Measurements from ENCODE around the gene DLGAP5.

DLGAP5 gene

GRCh38 chr14:55103971-55104954 lies 87.1 kb downstream of the DLGAP5 start:
- TF ChIP-seq NFIC (IDR thresholded peaks at IDR 0.05) = no peak
- TF ChIP-seq CREB1 (IDR thresholded peaks at IDR 0.05; ENCODE audit: low read depth) = no peak
- TF ChIP-seq TEAD4 (IDR thresholded peaks at IDR 0.05) = no peak
- no peak for TF ChIP-seq YY1 (IDR thresholded peaks at IDR 0.05; ENCODE audit: low read depth)
- TF ChIP-seq TAF1 (IDR thresholded peaks at IDR 0.05; ENCODE audit: low read depth) = no peak
- no peak for TF ChIP-seq MAX (IDR thresholded peaks at IDR 0.05)
- no peak for TF ChIP-seq EP300 (IDR thresholded peaks at IDR 0.05; ENCODE audit: borderline replicate concordance)
- TF ChIP-seq EGR1 (IDR thresholded peaks at IDR 0.05) = no peak
- no peak for TF ChIP-seq CEBPB (IDR thresholded peaks at IDR 0.05)
- no peak for TF ChIP-seq USF1 (IDR thresholded peaks at IDR 0.05)
- TF ChIP-seq ZBTB7A (IDR thresholded peaks at IDR 0.05; ENCODE audit: low read depth) = no peak
- TF ChIP-seq TCF12 (IDR thresholded peaks at IDR 0.05; ENCODE audit: low read depth) = no peak
- no peak for TF ChIP-seq FOXM1 (IDR thresholded peaks at IDR 0.05; ENCODE audit: borderline replicate concordance, low read depth)
- TF ChIP-seq RAD21 (IDR thresholded peaks at IDR 0.05; ENCODE audit: low read depth) = no peak
- no peak for TF ChIP-seq REST (IDR thresholded peaks at IDR 0.05; ENCODE audit: low read depth)

GRCh38 chr14:55103005-55103640 lies 88.3 kb downstream of the DLGAP5 start:
- peak; percentile 85 for TF ChIP-seq MAX (IDR thresholded peaks at IDR 0.05)
- TF ChIP-seq USF1 (IDR thresholded peaks at IDR 0.05) = no peak
- TF ChIP-seq EGR1 (IDR thresholded peaks at IDR 0.05) = no peak; the same call in 1 of the 2 replicates
- peak; percentile 98 for TF ChIP-seq TEAD4 (IDR thresholded peaks at IDR 0.05)
- TF ChIP-seq YY1 (IDR thresholded peaks at IDR 0.05; ENCODE audit: low read depth) = peak; percentile 79
- peak; percentile 96 for TF ChIP-seq TCF12 (IDR thresholded peaks at IDR 0.05; ENCODE audit: low read depth)
- TF ChIP-seq REST (IDR thresholded peaks at IDR 0.05; ENCODE audit: low read depth) = no peak
- TF ChIP-seq CREB1 (IDR thresholded peaks at IDR 0.05; ENCODE audit: low read depth) = peak; percentile 25; the same call in 1 of the 2 replicates
- peak; percentile 92 for TF ChIP-seq EP300 (IDR thresholded peaks at IDR 0.05; ENCODE audit: borderline replicate concordance)
- TF ChIP-seq RAD21 (IDR thresholded peaks at IDR 0.05; ENCODE audit: low read depth) = peak; percentile 18; the same call in 1 of the 2 replicates
- peak; percentile 87 for TF ChIP-seq NFIC (IDR thresholded peaks at IDR 0.05)
- peak; percentile 45; the same call in 1 of the 2 replicates for TF ChIP-seq TAF1 (IDR thresholded peaks at IDR 0.05; ENCODE audit: low read depth)
- TF ChIP-seq FOXM1 (IDR thresholded peaks at IDR 0.05; ENCODE audit: borderline replicate concordance, low read depth) = peak; percentile 95
- TF ChIP-seq ZBTB7A (IDR thresholded peaks at IDR 0.05; ENCODE audit: low read depth) = no peak
- peak; percentile 63 for TF ChIP-seq CEBPB (IDR thresholded peaks at IDR 0.05)

GRCh38 chr14:55102141-55102621 lies 89.2 kb downstream of the DLGAP5 start:
- TF ChIP-seq NFIC (IDR thresholded peaks at IDR 0.05) (peak; percentile 93), ZBTB7A (IDR thresholded peaks at IDR 0.05; ENCODE audit: low read depth) (no peak), MAX (IDR thresholded peaks at IDR 0.05) (peak; percentile 55; the same call in 1 of the 2 replicates), YY1 (IDR thresholded peaks at IDR 0.05; ENCODE audit: low read depth) (0 out of 2 replicates have a peak, but pooled peaks have one; percentile 41), CREB1 (IDR thresholded peaks at IDR 0.05; ENCODE audit: low read depth) (no peak), EGR1 (IDR thresholded peaks at IDR 0.05) (no peak), TCF12 (IDR thresholded peaks at IDR 0.05; ENCODE audit: low read depth) (peak; percentile 78), CEBPB (IDR thresholded peaks at IDR 0.05) (peak; percentile 61), TAF1 (IDR thresholded peaks at IDR 0.05; ENCODE audit: low read depth) (no peak), RAD21 (IDR thresholded peaks at IDR 0.05; ENCODE audit: low read depth) (peak; percentile 19; the same call in 1 of the 2 replicates), EP300 (IDR thresholded peaks at IDR 0.05; ENCODE audit: borderline replicate concordance) (peak; percentile 76), REST (IDR thresholded peaks at IDR 0.05; ENCODE audit: low read depth) (no peak), FOXM1 (IDR thresholded peaks at IDR 0.05; ENCODE audit: borderline replicate concordance, low read depth) (peak; percentile 68; the same call in 1 of the 2 replicates), USF1 (IDR thresholded peaks at IDR 0.05) (no peak), TEAD4 (IDR thresholded peaks at IDR 0.05) (peak; percentile 63)
